HCT116 (cell line): ENCODE data around the gene RNF151. TPM values are rescaled to one million over a fixed set of nuclear protein-coding genes. Genes with fewer than 3 reads are reported as not detected.

Source experiments
- ATAC-seq: fragments of 200-7000 bp; cut with Tn5 transposase; 2 replicates; pipeline ENCODE4 v1.9.1; 2020; ENCODE audit warnings: mild to moderate bottlenecking, moderate library complexity
- BruUV-seq: library from RNA; stranded (reverse); fragments of 400-500 nt; replicated peaks from 2 replicates; lab custom pipeline; 2021; lab: Mats Ljungman, UMichigan
- CTCF ChIA-PET: fragments of 300-600 bp; sonication (Branson Sonifier 250); formaldehyde crosslinking; loops from one replicate; lab custom pipeline; 2021; ENCODE audit warnings: antibody characterized with exemption; lab: Charles Lee
- POLR2A ChIA-PET: fragments of 300-600, 350-600 bp; sonication (Branson Sonifier 250); formaldehyde crosslinking; loops from one replicate; lab custom pipeline; 2021; ENCODE audit warnings: antibody characterized with exemption; lab: Charles Lee
- RAD21 ChIA-PET, 2 experiments: fragments of 300-600 bp; sonication (Branson Sonifier 250); formaldehyde crosslinking; loops; one replicate each; lab custom pipeline; 2023; ENCODE audit warnings: low total read pairs in 2 of 2; ENCODE audit not compliant: uncharacterized antibody in 2 of 2, unreplicated experiment in 2 of 2, low non-redundant PET in 1 of 2; lab: Charles Lee
- DNase-seq: peaks from one replicate; pipeline ENCODE4 v3.0.0-alpha.2; 2010; ENCODE audit warnings: low read depth, low spot score
- H2AFZ ChIP-seq: fragments of 200-600 bp; shearing (Covaris generic), sonication (generic); 2 replicates; pipeline ENCODE4 v1.6.1; 2017; ENCODE audit warnings: low read depth, mixed run types, mixed read lengths, antibody characterized with exemption, low read length; ENCODE audit not compliant: poor library complexity, severe bottlenecking
- H3K27ac ChIP-seq: 2 replicates; pipeline ENCODE4 v1.5.1; 2012; ENCODE audit warnings: low read depth, low read length
- H3K27me3 ChIP-seq: fragments of 200-600 bp; sonication (generic); 2 replicates; pipeline ENCODE4 v1.6.1; 2016; ENCODE audit warnings: mixed run types, low read length, mixed read lengths; ENCODE audit not compliant: insufficient read depth
- H3K36me3 ChIP-seq, 2 experiments: fragments of 200-500 bp in 1 of 2; fragments of 200-600 bp in 1 of 2; sonication (Bioruptor generic) in 1 of 2; sonication (generic) in 1 of 2; 2 replicates each; pipeline versions ENCODE4 v1.5.1 to v1.6.1; 2014 to 2016; ENCODE audit warnings: low read length in 2 of 2, inconsistent platforms in 1 of 2, mixed read lengths in 1 of 2, mixed run types in 1 of 2; ENCODE audit not compliant: insufficient read depth in 2 of 2, control insufficient read depth in 1 of 2
- H3K4me1 ChIP-seq, 2 experiments: fragments of 200-600 bp in 1 of 2; sonication (generic) in 1 of 2; 2 replicates each; pipeline versions ENCODE4 v1.5.1 to v1.6.1; 2012 to 2017; ENCODE audit warnings: low read length in 2 of 2, inconsistent platforms in 1 of 2, mild to moderate bottlenecking in 1 of 2, mixed read lengths in 1 of 2, mixed run types in 1 of 2, moderate library complexity in 1 of 2; ENCODE audit not compliant: insufficient read depth in 2 of 2, control insufficient read depth in 1 of 2
- H3K4me2 ChIP-seq: fragments of 200-600 bp; sonication (generic); 2 replicates; pipeline ENCODE4 v1.6.1; 2017; ENCODE audit warnings: mixed run types, low read length, mixed read lengths
- H3K4me3 ChIP-seq, 2 experiments: fragments of 200-600 bp in 1 of 2; sonication (generic) in 1 of 2; replicated peaks in 1 of 2; 2 replicates each; pipeline ENCODE4 v1.5.1; 2011 to 2016; ENCODE audit warnings: low read length in 2 of 2, control low read depth in 1 of 2, low read depth in 1 of 2, mild to moderate bottlenecking in 1 of 2, mixed read lengths in 1 of 2, mixed run types in 1 of 2
- H3K79me2 ChIP-seq: fragments of 200-600 bp; sonication (generic); 2 replicates; pipeline ENCODE4 v1.6.1; 2017; ENCODE audit warnings: mild to moderate bottlenecking, mixed run types, low read length, moderate library complexity, mixed read lengths; ENCODE audit not compliant: insufficient read depth
- H3K9ac ChIP-seq: fragments of 200-600 bp; sonication (generic); 2 replicates; pipeline ENCODE4 v1.6.1; 2016; ENCODE audit warnings: low read length, mixed read lengths
- H3K9me2 ChIP-seq: fragments of 200-600 bp; sonication (generic), shearing (Covaris generic); 2 replicates; pipeline ENCODE4 v1.6.1; 2017; ENCODE audit warnings: mixed run types, mild to moderate bottlenecking, moderate library complexity; ENCODE audit not compliant: insufficient read depth
- H3K9me3 ChIP-seq, 2 experiments: fragments of 200-500 bp in 1 of 2; fragments of 200-600 bp in 1 of 2; sonication (Bioruptor generic) in 1 of 2; sonication (generic) in 1 of 2; 2 replicates each; pipeline ENCODE4 v1.6.1; 2014 to 2017; ENCODE audit warnings: low read length in 2 of 2, mixed read lengths in 2 of 2, inconsistent platforms in 1 of 2, low read depth in 1 of 2, mild to moderate bottlenecking in 1 of 2, mixed run types in 1 of 2, moderate library complexity in 1 of 2; ENCODE audit not compliant: control insufficient read depth in 1 of 2, insufficient read depth in 1 of 2
- H4K20me1 ChIP-seq: fragments of 200-600 bp; sonication (generic), shearing (Covaris generic); 2 replicates; pipeline ENCODE4 v1.6.1; 2017; ENCODE audit warnings: mixed run types, mild to moderate bottlenecking, moderate library complexity; ENCODE audit not compliant: insufficient read depth
- intact Hi-C: fragments of 100-400 bp; cut with micrococcal nuclease; formaldehyde crosslinking; loops from 2 replicates; pipeline ENCODE4 v1.10.0; 2022
- total RNA-seq: library from RNA; stranded (reverse); gene quantifications from one replicate; pipeline ENCODE4 v1.2.1, GENCODE V29; 2021; ENCODE audit not compliant: unreplicated experiment
- TF ChIP-seq, protein P1 (sequence below): IDR thresholded peaks from 2 replicates; pipeline ENCODE4 v1.6.1; 2012; ENCODE audit warnings: low read depth
- TF ChIP-seq, protein P2 (sequence below), 3 experiments: fragments of 200-600 bp in 1 of 3; sonication (generic) in 1 of 3; IDR thresholded peaks in 2 of 3; conservative IDR thresholded peaks in 1 of 3; 2 replicates each; pipeline ENCODE4 v1.5.1; 2012 to 2017; ENCODE audit warnings: low read depth in 2 of 3, low read length in 2 of 3, antibody characterized with exemption in 1 of 3, borderline replicate concordance in 1 of 3, control low read depth in 1 of 3, mild to moderate bottlenecking in 1 of 3, mixed read lengths in 1 of 3, mixed run types in 1 of 3, moderate library complexity in 1 of 3; ENCODE audit not compliant: insufficient read depth in 1 of 3

RNF151 gene
- total RNA-seq, 1 experiment from 2014 or later = 0.30 TPM

DNA sequence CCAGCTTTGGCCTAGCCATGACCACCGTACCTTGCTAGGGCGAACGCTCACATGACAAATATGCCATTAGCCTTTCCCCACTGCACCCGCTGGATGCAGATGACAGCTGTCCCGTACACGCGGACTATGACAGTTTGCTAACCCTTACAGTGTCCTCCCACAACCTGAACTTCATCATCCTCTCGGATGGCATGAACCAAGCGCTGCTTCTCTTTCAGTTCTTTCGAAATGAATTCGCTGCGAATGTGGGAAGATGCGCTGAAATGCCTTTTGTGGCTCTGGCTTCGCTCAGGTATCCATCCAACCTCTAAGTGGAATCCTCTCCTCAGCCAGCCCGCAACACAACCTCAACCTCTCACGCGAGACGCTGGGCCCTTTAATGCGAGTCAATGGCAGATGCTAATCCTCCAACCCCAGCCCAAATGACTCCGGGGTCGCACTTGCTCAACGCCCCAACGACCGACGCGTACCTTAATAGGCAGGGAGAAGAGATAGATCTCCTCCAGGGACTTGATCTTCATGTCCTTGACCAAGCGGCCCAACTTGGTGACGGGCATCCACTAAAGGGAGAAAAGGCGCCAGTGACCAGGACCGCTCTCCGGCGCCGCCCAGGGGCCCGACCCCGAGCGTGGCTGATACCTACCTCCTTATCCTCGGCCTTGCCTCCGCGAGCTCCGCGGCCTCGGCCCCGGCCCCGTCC lies 2.7 kb upstream of the RNF151 start:
- peaks cover 6 to 41% of the 10 kb centered on the region in 2 experiments for H3K4me1 ChIP-seq
- TF ChIP-seq, protein P1, sequence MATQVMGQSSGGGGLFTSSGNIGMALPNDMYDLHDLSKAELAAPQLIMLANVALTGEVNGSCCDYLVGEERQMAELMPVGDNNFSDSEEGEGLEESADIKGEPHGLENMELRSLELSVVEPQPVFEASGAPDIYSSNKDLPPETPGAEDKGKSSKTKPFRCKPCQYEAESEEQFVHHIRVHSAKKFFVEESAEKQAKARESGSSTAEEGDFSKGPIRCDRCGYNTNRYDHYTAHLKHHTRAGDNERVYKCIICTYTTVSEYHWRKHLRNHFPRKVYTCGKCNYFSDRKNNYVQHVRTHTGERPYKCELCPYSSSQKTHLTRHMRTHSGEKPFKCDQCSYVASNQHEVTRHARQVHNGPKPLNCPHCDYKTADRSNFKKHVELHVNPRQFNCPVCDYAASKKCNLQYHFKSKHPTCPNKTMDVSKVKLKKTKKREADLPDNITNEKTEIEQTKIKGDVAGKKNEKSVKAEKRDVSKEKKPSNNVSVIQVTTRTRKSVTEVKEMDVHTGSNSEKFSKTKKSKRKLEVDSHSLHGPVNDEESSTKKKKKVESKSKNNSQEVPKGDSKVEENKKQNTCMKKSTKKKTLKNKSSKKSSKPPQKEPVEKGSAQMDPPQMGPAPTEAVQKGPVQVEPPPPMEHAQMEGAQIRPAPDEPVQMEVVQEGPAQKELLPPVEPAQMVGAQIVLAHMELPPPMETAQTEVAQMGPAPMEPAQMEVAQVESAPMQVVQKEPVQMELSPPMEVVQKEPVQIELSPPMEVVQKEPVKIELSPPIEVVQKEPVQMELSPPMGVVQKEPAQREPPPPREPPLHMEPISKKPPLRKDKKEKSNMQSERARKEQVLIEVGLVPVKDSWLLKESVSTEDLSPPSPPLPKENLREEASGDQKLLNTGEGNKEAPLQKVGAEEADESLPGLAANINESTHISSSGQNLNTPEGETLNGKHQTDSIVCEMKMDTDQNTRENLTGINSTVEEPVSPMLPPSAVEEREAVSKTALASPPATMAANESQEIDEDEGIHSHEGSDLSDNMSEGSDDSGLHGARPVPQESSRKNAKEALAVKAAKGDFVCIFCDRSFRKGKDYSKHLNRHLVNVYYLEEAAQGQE = no peak
- TF ChIP-seq, protein P2, sequence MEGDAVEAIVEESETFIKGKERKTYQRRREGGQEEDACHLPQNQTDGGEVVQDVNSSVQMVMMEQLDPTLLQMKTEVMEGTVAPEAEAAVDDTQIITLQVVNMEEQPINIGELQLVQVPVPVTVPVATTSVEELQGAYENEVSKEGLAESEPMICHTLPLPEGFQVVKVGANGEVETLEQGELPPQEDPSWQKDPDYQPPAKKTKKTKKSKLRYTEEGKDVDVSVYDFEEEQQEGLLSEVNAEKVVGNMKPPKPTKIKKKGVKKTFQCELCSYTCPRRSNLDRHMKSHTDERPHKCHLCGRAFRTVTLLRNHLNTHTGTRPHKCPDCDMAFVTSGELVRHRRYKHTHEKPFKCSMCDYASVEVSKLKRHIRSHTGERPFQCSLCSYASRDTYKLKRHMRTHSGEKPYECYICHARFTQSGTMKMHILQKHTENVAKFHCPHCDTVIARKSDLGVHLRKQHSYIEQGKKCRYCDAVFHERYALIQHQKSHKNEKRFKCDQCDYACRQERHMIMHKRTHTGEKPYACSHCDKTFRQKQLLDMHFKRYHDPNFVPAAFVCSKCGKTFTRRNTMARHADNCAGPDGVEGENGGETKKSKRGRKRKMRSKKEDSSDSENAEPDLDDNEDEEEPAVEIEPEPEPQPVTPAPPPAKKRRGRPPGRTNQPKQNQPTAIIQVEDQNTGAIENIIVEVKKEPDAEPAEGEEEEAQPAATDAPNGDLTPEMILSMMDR (IDR thresholded peaks at IDR 0.05 in 2 of 3, conservative IDR thresholded peaks at IDR 0.05 in 1 of 3; ENCODE audit: borderline replicate concordance in 1 of 3, insufficient read depth in 1 of 3, low read depth in 2 of 3, low read length in 2 of 3) = peak in 1 of 3 experiments; percentile 28; a peak in 2 of 6 replicates
- H3K27me3 ChIP-seq = no peaks in the 10 kb centered on the region
- peaks cover 6 to 20% of the 10 kb centered on the region in 2 experiments for H3K36me3 ChIP-seq
- H3K9ac ChIP-seq = peak overlapping the region; percentile 93
- ChIA-PET POLR2A (interaction anchor here (0.7 to 5.9 kb wide), 33 partner anchors 8 to 1056 kb away, joined by 3 to 104 read pairs (median 5); partner anchors contain the start of genes FAHD1, GFER, HAGH and MEIOB), CTCF (interaction anchor here (0.7 kb wide), 1 partner anchor 20 kb away, joined by 3 read pairs; the partner anchor contains the start of gene GFER), RAD21 (interaction anchor here (0.7 kb wide), 3 partner anchors 14 to 104 kb away, joined by 3 to 6 read pairs (median 5); no protein-coding TSS in a partner anchor)
- no peaks in the 10 kb centered on the region for H3K9me2 ChIP-seq
- H3K9me3 ChIP-seq = no peaks in the 10 kb centered on the region
- H4K20me1 ChIP-seq = peaks cover 11% of the 10 kb centered on the region; the same call in 1 of the 2 replicates
- H2AFZ ChIP-seq = no peak overlapping the region
- peak; percentile 2 for ATAC-seq
- H3K4me2 ChIP-seq = peak overlapping the region; percentile 88
- H3K27ac ChIP-seq = peak overlapping the region; percentile 94
- no peak for DNase-seq
- H3K4me3 ChIP-seq = peak overlapping the region; percentile 65 to 73
- peaks cover 72% of the 10 kb centered on the region for H3K79me2 ChIP-seq
- intact Hi-C loops = no loop called here
- BruUV-seq = no TSS peak
